ENCODE data around the gene ATP2A3. TPM values are rescaled to one million over a fixed set of nuclear protein-coding genes. Genes with fewer than 3 reads are reported as not detected.

ATP2A3 gene
- total and polyA plus RNA-seq, 2 donors (not counting 1 experiment from before 2014, with no cell fraction given) = 697 to 817 TPM

DNA sequence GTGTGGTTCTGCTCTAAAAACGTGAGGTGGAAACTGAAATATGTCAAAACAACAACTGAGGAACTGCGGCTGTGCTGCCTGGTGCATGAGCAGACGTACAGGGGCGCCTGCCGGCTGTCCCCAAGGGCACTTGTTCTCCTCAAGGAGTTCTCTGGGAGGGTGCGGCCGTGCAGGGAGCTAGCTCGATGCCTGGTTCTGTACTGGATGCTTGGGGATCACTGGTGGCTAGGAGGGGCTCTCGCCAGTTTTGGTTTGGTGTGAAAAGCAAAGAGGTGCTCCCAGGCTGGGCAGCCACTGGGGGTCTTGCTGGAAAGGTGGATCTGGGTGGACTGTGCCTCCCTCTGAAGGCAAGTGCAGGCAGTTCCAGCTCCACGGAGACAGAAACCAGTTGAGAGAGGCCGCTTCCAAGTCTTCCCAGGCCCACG, 41.9 kb upstream of the ATP2A3 start:
- Histone ChIP-seq H2AFZ (ENCODE audit: insufficient read depth, low read depth, low read length, poor library complexity, severe bottlenecking) (no peak overlapping the region), H3K4me3 (ENCODE audit: control extremely low read depth in 1 of 5, extremely low read depth in 1 of 5, insufficient read depth in 1 of 5, low read depth in 2 of 5, low read length in 4 of 5) (no peak overlapping the region), H3K4me1 (ENCODE audit: control insufficient read depth in 2 of 2, insufficient read depth in 2 of 2, low read length in 2 of 2) (peaks cover 16 to 35% of the 10 kb centered on the region in 2 donors), H3K27me3 (replicated peaks in 1 of 4; ENCODE audit: control extremely low read depth in 1 of 4, control insufficient read depth in 3 of 4, insufficient read depth in 4 of 4, low read length in 3 of 4) (no peaks in the 10 kb centered on the region), H3K9me3 (ENCODE audit: control extremely low read depth in 1 of 3, control insufficient read depth in 2 of 3, insufficient read depth in 1 of 3, low read length in 2 of 3) (no peaks in the 10 kb centered on the region), H3K79me2 (ENCODE audit: control insufficient read depth, insufficient read depth, low read length) (peaks cover 9% of the 10 kb centered on the region), H3K36me3 (replicated peaks in 1 of 2; ENCODE audit: control extremely low read depth in 1 of 2, control insufficient read depth in 1 of 2, extremely low read depth in 1 of 2, insufficient read depth in 2 of 2, low read length in 1 of 2) (peaks cover 3 to 42% of the 10 kb centered on the region in 2 experiments), H3K27ac (ENCODE audit: low read length in 2 of 2) (no peak overlapping the region), H4K20me1 (ENCODE audit: control insufficient read depth, insufficient read depth, low read length, poor library complexity, severe bottlenecking) (peaks cover 18% of the 10 kb centered on the region), H3K4me2 (replicated peaks; ENCODE audit: low read depth, low read length, poor library complexity, severe bottlenecking) (no peak overlapping the region), H3K9ac (ENCODE audit: low read length) (no peak overlapping the region)
- WGBS (ENCODE audit: insufficient coverage) = 79% methylated on average over 12 of the region's 12 CpGs
- no peak for ATAC-seq (ENCODE audit: low read depth)
- no peak overlapping the region for H3K4me3 Mint-ChIP-seq
- no peak for DNase-seq
- TF ChIP-seq EZH2 (IDR thresholded peaks at IDR 0.05; ENCODE audit: borderline replicate concordance, insufficient read depth, low read depth, low read length, poor library complexity, severe bottlenecking) = no peak
- TF ChIP-seq, protein P1, sequence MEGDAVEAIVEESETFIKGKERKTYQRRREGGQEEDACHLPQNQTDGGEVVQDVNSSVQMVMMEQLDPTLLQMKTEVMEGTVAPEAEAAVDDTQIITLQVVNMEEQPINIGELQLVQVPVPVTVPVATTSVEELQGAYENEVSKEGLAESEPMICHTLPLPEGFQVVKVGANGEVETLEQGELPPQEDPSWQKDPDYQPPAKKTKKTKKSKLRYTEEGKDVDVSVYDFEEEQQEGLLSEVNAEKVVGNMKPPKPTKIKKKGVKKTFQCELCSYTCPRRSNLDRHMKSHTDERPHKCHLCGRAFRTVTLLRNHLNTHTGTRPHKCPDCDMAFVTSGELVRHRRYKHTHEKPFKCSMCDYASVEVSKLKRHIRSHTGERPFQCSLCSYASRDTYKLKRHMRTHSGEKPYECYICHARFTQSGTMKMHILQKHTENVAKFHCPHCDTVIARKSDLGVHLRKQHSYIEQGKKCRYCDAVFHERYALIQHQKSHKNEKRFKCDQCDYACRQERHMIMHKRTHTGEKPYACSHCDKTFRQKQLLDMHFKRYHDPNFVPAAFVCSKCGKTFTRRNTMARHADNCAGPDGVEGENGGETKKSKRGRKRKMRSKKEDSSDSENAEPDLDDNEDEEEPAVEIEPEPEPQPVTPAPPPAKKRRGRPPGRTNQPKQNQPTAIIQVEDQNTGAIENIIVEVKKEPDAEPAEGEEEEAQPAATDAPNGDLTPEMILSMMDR (IDR thresholded peaks at IDR 0.05) = no peak
- POLR2A ChIA-PET = no interaction called here
- H3K4me1 Mint-ChIP-seq = peaks cover 25% of the 10 kb centered on the region
- no peaks in the 10 kb centered on the region for H3K27me3 Mint-ChIP-seq
- intact Hi-C loops (cut with micrococcal nuclease) = loop anchor here (2.0 kb wide), 1 partner anchor 63 kb away; no protein-coding TSS in a partner anchor
- H3K27ac Mint-ChIP-seq = no peak overlapping the region
- CTCF ChIA-PET = interaction anchor here (1.0 to 12.2 kb wide), 7 partner anchors 36 to 161 kb away, joined by 3 to 153 read pairs (median 37); partner anchors contain the start of genes ATP2A3 and NCBP3
- H3K9me3 Mint-ChIP-seq (ENCODE audit: insufficient read depth) = no peaks in the 10 kb centered on the region

DNA sequence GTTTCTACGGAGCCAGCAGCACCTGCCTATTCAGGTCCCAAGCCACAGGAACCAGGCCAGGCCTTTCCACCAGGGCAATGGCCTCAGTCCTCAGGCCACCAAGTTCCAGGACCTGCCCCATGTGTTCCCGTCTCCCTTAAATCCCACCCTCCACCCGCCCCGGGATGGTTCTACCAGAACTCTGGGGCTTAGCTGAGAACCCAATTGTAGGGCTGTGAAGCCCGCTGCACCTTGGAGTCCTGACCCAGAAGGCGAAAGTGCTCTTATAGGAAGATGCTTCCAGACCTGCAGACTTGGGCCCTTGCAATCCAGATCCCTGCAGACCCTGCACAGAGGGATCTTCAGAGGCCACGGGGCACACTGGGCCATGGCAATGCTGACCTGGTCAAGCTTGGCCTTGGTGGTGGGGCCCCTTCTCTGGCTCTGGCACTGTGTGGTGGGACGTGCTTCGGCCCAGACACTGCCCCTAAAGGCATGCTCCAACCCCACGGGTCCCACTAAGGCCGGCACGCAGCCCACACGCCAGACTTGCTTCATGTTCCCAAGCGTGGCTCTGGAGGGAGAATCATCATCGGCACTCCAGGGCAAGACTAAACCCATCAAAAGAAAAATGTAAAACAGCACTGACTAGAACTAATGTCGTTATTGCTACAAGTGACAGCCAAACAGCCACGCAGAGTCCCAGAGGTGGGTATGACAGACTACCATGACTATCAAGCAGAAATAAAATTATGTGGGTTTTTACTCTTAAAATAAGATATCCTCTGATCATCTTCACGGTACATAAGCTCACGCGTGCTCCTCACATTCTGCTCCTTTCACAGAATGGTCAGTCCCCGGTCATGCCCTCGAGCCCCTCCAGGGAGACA, 41.3 kb upstream of the ATP2A3 start:
- H3K4me3 Mint-ChIP-seq = no peak overlapping the region
- POLR2A ChIA-PET = no interaction called here
- no peak overlapping the region for H2AFZ ChIP-seq (ENCODE audit: insufficient read depth, low read depth, low read length, poor library complexity, severe bottlenecking)
- intact Hi-C loops (cut with micrococcal nuclease) = loop anchor here (2.0 kb wide), 1 partner anchor 63 kb away; no protein-coding TSS in a partner anchor
- no peak for DNase-seq
- peaks cover 18% of the 10 kb centered on the region for H4K20me1 ChIP-seq (ENCODE audit: control insufficient read depth, insufficient read depth, low read length, poor library complexity, severe bottlenecking)
- H3K27ac Mint-ChIP-seq = no peak overlapping the region
- peaks cover 9% of the 10 kb centered on the region for H3K79me2 ChIP-seq (ENCODE audit: control insufficient read depth, insufficient read depth, low read length)
- CTCF ChIA-PET = interaction anchor here (0.8 to 12.2 kb wide), 14 partner anchors 9 to 160 kb away, joined by 3 to 153 read pairs (median 6); partner anchors contain the start of genes ATP2A3 and NCBP3
- no peaks in the 10 kb centered on the region for H3K9me3 ChIP-seq (ENCODE audit: control extremely low read depth in 1 of 3, control insufficient read depth in 2 of 3, insufficient read depth in 1 of 3, low read length in 2 of 3)
- no peak for ATAC-seq (ENCODE audit: low read depth)
- H3K36me3 ChIP-seq (replicated peaks in 1 of 2; ENCODE audit: control extremely low read depth in 1 of 2, control insufficient read depth in 1 of 2, extremely low read depth in 1 of 2, insufficient read depth in 2 of 2, low read length in 1 of 2) = peaks cover 3 to 42% of the 10 kb centered on the region in 2 experiments
- no peak overlapping the region for H3K9ac ChIP-seq (ENCODE audit: low read length)
- H3K4me1 Mint-ChIP-seq = peaks cover 27% of the 10 kb centered on the region
- no peak overlapping the region for H3K4me2 ChIP-seq (replicated peaks; ENCODE audit: low read depth, low read length, poor library complexity, severe bottlenecking)
- H3K27me3 Mint-ChIP-seq = no peaks in the 10 kb centered on the region
- TF ChIP-seq, protein P1 (IDR thresholded peaks at IDR 0.05) = no peak
- TF ChIP-seq EZH2 (IDR thresholded peaks at IDR 0.05; ENCODE audit: borderline replicate concordance, insufficient read depth, low read depth, low read length, poor library complexity, severe bottlenecking) = no peak
- 97% methylated on average over 14 of the region's 22 CpGs for WGBS (ENCODE audit: insufficient coverage)
- no peaks in the 10 kb centered on the region for H3K27me3 ChIP-seq (replicated peaks in 1 of 4; ENCODE audit: control extremely low read depth in 1 of 4, control insufficient read depth in 3 of 4, insufficient read depth in 4 of 4, low read length in 3 of 4)
- H3K4me1 ChIP-seq (ENCODE audit: control insufficient read depth in 2 of 2, insufficient read depth in 2 of 2, low read length in 2 of 2) = peaks cover 16 to 35% of the 10 kb centered on the region in 2 donors
- no peak overlapping the region for H3K27ac ChIP-seq (ENCODE audit: low read length in 2 of 2)
- no peaks in the 10 kb centered on the region for H3K9me3 Mint-ChIP-seq (ENCODE audit: insufficient read depth)
- no peak overlapping the region for H3K4me3 ChIP-seq (ENCODE audit: control extremely low read depth in 1 of 5, extremely low read depth in 1 of 5, insufficient read depth in 1 of 5, low read depth in 2 of 5, low read length in 4 of 5)
